ENCODE measurements around the gene KY. TPM values are rescaled to one million over a fixed set of nuclear protein-coding genes. Genes with fewer than 3 reads are reported as not detected.

KY gene
- polyA plus RNA-seq, 3 donors = 0.03 to 0.09 TPM; not detected in 1

- intact Hi-C loops (cut with micrococcal nuclease) = no loop called here
- H3K27ac ChIP-seq (ENCODE audit: low read depth in 1 of 2, low read length in 2 of 2) = no peak overlapping the region
- H3K4me3 Mint-ChIP-seq = no peak overlapping the region
- no peaks in the 10 kb centered on the region for H3K36me3 ChIP-seq (replicated peaks in 1 of 2; ENCODE audit: control insufficient read depth in 1 of 2, insufficient read depth in 2 of 2, low read length in 2 of 2)
- TF ChIP-seq, protein P1, sequence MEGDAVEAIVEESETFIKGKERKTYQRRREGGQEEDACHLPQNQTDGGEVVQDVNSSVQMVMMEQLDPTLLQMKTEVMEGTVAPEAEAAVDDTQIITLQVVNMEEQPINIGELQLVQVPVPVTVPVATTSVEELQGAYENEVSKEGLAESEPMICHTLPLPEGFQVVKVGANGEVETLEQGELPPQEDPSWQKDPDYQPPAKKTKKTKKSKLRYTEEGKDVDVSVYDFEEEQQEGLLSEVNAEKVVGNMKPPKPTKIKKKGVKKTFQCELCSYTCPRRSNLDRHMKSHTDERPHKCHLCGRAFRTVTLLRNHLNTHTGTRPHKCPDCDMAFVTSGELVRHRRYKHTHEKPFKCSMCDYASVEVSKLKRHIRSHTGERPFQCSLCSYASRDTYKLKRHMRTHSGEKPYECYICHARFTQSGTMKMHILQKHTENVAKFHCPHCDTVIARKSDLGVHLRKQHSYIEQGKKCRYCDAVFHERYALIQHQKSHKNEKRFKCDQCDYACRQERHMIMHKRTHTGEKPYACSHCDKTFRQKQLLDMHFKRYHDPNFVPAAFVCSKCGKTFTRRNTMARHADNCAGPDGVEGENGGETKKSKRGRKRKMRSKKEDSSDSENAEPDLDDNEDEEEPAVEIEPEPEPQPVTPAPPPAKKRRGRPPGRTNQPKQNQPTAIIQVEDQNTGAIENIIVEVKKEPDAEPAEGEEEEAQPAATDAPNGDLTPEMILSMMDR (IDR thresholded peaks at IDR 0.05) = no peak
- no peak overlapping the region for H2AFZ ChIP-seq (ENCODE audit: insufficient read depth, low read depth, low read length, poor library complexity, severe bottlenecking)
- no peaks in the 10 kb centered on the region for H4K20me1 ChIP-seq (ENCODE audit: insufficient read depth, low read length)
- H3K27me3 ChIP-seq (ENCODE audit: control insufficient read depth in 2 of 2, insufficient read depth in 2 of 2, low read length in 2 of 2) = no peaks in the 10 kb centered on the region
- H3K9ac ChIP-seq (ENCODE audit: insufficient read depth, low read length, poor library complexity, severe bottlenecking) = no peak overlapping the region
- no peaks in the 10 kb centered on the region for H3K36me3 Mint-ChIP-seq
- H3K9me3 Mint-ChIP-seq = no peaks in the 10 kb centered on the region
- no peaks in the 10 kb centered on the region for H3K79me2 ChIP-seq (ENCODE audit: insufficient read depth, low read length)
- H3K4me1 Mint-ChIP-seq = peaks cover 9% of the 10 kb centered on the region
- peaks cover 0 to 2% (median 0%) of the 10 kb centered on the region in 3 donors for H3K27me3 Mint-ChIP-seq (ENCODE audit: low read depth in 3 of 3)
- no peak overlapping the region for H3K4me3 ChIP-seq (replicated peaks in 1 of 3; ENCODE audit: low read depth in 2 of 3, low read length in 3 of 3)
- no peaks in the 10 kb centered on the region for H3K9me3 ChIP-seq (replicated peaks in 1 of 2; ENCODE audit: control insufficient read depth in 1 of 2, insufficient read depth in 1 of 2, low read length in 2 of 2)
- H3K4me2 ChIP-seq (replicated peaks; ENCODE audit: extremely low read depth, low read length, poor library complexity, severe bottlenecking) = no peak overlapping the region
- H3K27ac Mint-ChIP-seq = no peak overlapping the region
- WGBS (ENCODE audit: insufficient coverage) = 96% methylated on average over 6 of the region's 8 CpGs
- no peak for DNase-seq
- no peaks in the 10 kb centered on the region for H3K4me1 ChIP-seq (ENCODE audit: control insufficient read depth in 1 of 2, insufficient read depth in 2 of 2, low read length in 2 of 2)
These were observed 30.9 kb downstream of the KY start for GRCh38 chr3:134619884-134620445.

DNA sequence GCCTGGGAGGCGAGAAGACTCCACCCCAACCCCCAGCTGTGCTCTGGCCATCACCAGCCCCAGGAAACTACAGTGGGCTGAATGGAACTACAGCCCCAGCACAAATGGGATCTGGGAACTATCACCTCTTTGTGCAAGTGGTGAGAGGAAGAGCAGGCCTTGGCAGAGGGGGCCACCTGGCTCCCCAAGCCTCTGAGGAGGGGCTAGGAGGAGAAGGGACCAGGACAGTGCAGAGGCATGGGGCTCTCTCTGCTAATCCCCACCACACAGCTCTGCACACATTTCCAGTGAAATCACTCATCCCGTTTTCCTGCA is 31.6 kb downstream of the KY start:
- no CpG with 5 or more reads among the region's 2 CpGs for WGBS (ENCODE audit: insufficient coverage)
- no peak overlapping the region for H3K27ac Mint-ChIP-seq
- Histone ChIP-seq H3K36me3 (replicated peaks in 1 of 2; ENCODE audit: control insufficient read depth in 1 of 2, insufficient read depth in 2 of 2, low read length in 2 of 2) (no peaks in the 10 kb centered on the region), H3K4me1 (ENCODE audit: control insufficient read depth in 1 of 2, insufficient read depth in 2 of 2, low read length in 2 of 2) (no peaks in the 10 kb centered on the region), H3K79me2 (ENCODE audit: insufficient read depth, low read length) (no peaks in the 10 kb centered on the region), H2AFZ (ENCODE audit: insufficient read depth, low read depth, low read length, poor library complexity, severe bottlenecking) (no peak overlapping the region), H3K9ac (ENCODE audit: insufficient read depth, low read length, poor library complexity, severe bottlenecking) (no peak overlapping the region), H3K4me2 (replicated peaks; ENCODE audit: extremely low read depth, low read length, poor library complexity, severe bottlenecking) (no peak overlapping the region), H3K27ac (ENCODE audit: low read depth in 1 of 2, low read length in 2 of 2) (no peak overlapping the region), H3K9me3 (replicated peaks in 1 of 2; ENCODE audit: control insufficient read depth in 1 of 2, insufficient read depth in 1 of 2, low read length in 2 of 2) (no peaks in the 10 kb centered on the region), H3K27me3 (ENCODE audit: control insufficient read depth in 2 of 2, insufficient read depth in 2 of 2, low read length in 2 of 2) (no peaks in the 10 kb centered on the region), H3K4me3 (replicated peaks in 1 of 3; ENCODE audit: low read depth in 2 of 3, low read length in 3 of 3) (no peak overlapping the region), H4K20me1 (ENCODE audit: insufficient read depth, low read length) (no peaks in the 10 kb centered on the region)
- TF ChIP-seq, protein P1 (IDR thresholded peaks at IDR 0.05) = no peak
- no peaks in the 10 kb centered on the region for H3K36me3 Mint-ChIP-seq
- H3K27me3 Mint-ChIP-seq (ENCODE audit: low read depth in 3 of 3) = no peaks in the 10 kb centered on the region
- no peak for DNase-seq
- H3K4me3 Mint-ChIP-seq = no peak overlapping the region
- H3K9me3 Mint-ChIP-seq = no peaks in the 10 kb centered on the region
- H3K4me1 Mint-ChIP-seq = peaks cover 9% of the 10 kb centered on the region
- intact Hi-C loops (cut with micrococcal nuclease) = no loop called here

All from CD14-positive monocyte (primary cell).